ENCODE data around the gene RRP12. TPM values are rescaled to one million over a fixed set of nuclear protein-coding genes. Genes with fewer than 3 reads are reported as not detected.

Gene RRP12
- total and polyA plus RNA-seq, 11 donors: 6.0 to 61.2 (median 21.5) TPM

DNA sequence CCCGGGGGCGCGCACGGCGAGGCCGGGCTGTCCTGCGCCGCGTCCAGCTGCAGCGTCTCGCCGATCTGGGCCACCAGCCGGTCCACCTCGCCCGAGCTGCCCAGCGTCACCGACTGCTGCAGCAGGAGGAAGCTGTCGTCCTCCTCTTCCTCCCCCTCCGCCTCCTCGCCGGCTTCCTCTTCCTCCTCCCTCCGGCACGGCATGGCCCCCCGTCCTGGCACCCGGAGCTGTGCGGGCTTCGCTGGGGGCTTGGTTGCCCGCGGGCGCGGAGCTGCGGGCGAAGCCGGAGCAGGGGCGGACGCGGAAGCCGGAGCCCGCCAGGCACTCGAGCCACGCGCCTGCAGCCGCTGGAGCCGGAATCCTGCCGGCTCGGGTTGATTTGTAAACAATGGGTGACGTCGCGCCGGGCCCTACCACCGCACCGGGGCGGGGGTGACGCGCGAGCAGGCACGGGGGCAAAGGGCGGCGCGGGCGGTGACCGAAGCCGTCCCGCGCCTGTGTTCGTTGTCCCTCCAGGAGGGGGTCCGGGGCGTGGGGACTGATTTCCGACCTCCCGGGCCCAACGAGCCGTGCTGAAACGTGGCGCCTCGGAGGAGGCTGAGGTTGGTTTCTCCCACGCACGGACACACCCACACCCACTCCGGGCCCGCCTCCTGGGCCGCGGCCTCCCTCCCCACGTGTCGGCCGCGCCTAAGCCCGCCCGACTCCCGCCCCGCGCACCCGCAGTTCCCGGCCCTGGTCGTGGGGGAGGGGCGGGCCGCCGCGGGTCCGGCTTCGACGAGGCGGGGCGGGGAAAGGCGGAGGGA, 66.6 kb downstream of the RRP12 start, which contains the start of gene FRAT2:
TSS of gene FRAT2 (minus strand) at position 360 of the 806 bp plus-strand sequence. CDS start at position 203, 157 bp downstream.
- no peaks in the 10 kb centered on the region for H3K9me3 ChIP-seq
- DNase-seq (peak; percentile 93 to 96 (median 94)), ATAC-seq (peak; percentile 94 to 97 (median 96))
- peaks cover 0 to 6% (median 3%) of the 10 kb centered on the region in 9 donors for H3K36me3 ChIP-seq
- intact Hi-C loops (cut with DNase I): loop anchor here in 9 of 10 donors (1.0 to 5.0 kb wide), 7 partner anchors 14 to 68 kb away; partner anchors contain the start of genes ARHGAP19 (in 5 of the 9) and RRP12 (in 1 of the 9)
- WGBS, 4 donors: 0 to 1% (median 1%) methylated on average over 33 to 103 of the region's 103 CpGs
- peaks cover 2 to 68% (median 38%) of the 10 kb centered on the region in 12 donors for H3K4me1 ChIP-seq
- no peaks in the 10 kb centered on the region for H3K27me3 ChIP-seq
- peak within 1 kb of the TSS; percentile 88 to 99 (median 95) for H3K27ac ChIP-seq
- H3K4me3 ChIP-seq: peak within 1 kb of the TSS; percentile 67 to 100 (median 90)
- TF ChIP-seq POLR2A (IDR thresholded peaks at IDR 0.05): peak in 1 of 2 donors; percentile 83
- TF ChIP-seq, protein P1, sequence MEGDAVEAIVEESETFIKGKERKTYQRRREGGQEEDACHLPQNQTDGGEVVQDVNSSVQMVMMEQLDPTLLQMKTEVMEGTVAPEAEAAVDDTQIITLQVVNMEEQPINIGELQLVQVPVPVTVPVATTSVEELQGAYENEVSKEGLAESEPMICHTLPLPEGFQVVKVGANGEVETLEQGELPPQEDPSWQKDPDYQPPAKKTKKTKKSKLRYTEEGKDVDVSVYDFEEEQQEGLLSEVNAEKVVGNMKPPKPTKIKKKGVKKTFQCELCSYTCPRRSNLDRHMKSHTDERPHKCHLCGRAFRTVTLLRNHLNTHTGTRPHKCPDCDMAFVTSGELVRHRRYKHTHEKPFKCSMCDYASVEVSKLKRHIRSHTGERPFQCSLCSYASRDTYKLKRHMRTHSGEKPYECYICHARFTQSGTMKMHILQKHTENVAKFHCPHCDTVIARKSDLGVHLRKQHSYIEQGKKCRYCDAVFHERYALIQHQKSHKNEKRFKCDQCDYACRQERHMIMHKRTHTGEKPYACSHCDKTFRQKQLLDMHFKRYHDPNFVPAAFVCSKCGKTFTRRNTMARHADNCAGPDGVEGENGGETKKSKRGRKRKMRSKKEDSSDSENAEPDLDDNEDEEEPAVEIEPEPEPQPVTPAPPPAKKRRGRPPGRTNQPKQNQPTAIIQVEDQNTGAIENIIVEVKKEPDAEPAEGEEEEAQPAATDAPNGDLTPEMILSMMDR (IDR thresholded peaks at IDR 0.05): no peak

DNA sequence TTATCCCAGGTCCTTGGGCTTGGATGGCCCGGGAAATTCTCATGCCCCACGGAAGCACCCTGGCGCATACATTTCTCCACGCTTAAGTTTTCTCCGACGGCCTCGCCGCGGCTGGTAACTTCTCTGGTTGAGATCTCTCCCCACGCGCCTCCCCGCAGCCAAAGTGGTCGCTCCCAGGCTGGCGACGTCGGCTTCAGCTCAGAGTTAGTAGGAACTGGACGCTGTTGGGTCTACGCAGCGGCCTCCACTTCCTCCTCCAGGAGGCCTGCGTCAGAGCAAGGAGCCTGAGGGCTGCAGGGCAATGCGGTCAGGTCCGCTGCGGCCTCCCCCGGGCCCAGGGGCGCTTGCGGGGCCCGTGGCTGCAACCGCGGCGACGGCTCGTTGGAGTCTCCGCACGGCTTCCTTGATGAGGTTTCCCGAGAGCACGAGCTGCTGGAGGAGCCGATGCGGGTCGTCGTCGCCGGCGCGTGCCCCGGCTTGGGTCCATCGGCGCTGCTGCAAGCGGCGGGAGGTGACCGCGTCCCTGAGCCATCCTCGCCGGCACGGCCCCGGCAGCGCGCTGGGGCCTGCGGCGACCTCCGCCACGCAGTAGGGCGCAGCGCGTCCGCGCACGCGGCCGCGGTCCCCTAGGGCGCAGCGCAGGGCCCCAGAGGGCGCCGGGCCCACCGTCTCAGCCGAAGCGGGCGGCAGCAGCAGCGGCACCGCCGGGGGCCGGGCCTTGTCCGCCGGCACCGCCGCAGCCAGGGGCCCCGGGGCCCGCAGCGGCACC, 67.4 kb downstream of the RRP12 start:
- H3K9me3 ChIP-seq: no peaks in the 10 kb centered on the region
- DNase-seq (peak; percentile 41 to 81 (median 64)), ATAC-seq (peak in 3 of 4 donors; percentile 19 to 36 (median 23))
- H3K4me3 ChIP-seq: peak overlapping the region; percentile 67 to 100 (median 90)
- no peaks in the 10 kb centered on the region for H3K27me3 ChIP-seq
- intact Hi-C loops (cut with DNase I): loop anchor here (1.0 to 5.0 kb wide), 8 partner anchors 13 to 56 kb away; partner anchors contain the start of genes ARHGAP19 (in 5 of the 10) and FRAT1 (in 4 of the 10)
- 0 to 1% (median 0%) methylated on average over 15 to 89 of the region's 89 CpGs for whole genome bisulfite sequencing, 4 donors
- peak overlapping the region; percentile 88 to 99 (median 95) for H3K27ac ChIP-seq
- TF ChIP-seq, protein P1 (IDR thresholded peaks at IDR 0.05): no peak
- no peak for TF ChIP-seq POLR2A (IDR thresholded peaks at IDR 0.05)
- H3K36me3 ChIP-seq: peaks cover 0 to 13% (median 7%) of the 10 kb centered on the region in 9 donors
- peaks cover 2 to 76% (median 38%) of the 10 kb centered on the region in 12 donors for H3K4me1 ChIP-seq

DNA sequence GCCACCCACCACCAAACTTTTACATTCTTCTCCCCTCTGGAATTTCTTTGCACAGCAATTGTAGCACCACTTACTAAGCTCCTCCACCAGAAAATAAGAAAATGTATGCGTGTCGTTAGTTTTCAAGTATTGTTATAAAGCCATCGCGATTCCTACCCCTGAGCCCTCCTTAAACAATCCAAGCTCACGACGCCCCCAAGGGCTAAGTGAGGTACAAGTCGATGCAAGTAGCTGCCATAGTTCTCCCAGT, 67.9 kb downstream of the RRP12 start:
- ATAC-seq (peak in 1 of 4 donors; percentile 0), DNase-seq (no peak)
- Histone ChIP-seq H3K27me3 (no peaks in the 10 kb centered on the region), H3K9me3 (no peaks in the 10 kb centered on the region), H3K27ac (peak overlapping the region; percentile 85 to 97 (median 94)), H3K4me1 (peaks cover 2 to 80% (median 38%) of the 10 kb centered on the region in 12 donors), H3K36me3 (peaks cover 0 to 18% (median 12%) of the 10 kb centered on the region in 9 donors), H3K4me3 (peak overlapping the region; percentile 67 to 100 (median 90))
- intact Hi-C loops (cut with DNase I): loop anchor here in 9 of 10 donors (1.0 to 5.0 kb wide), 6 partner anchors 14 to 56 kb away; partner anchors contain the start of genes ARHGAP19 (in 4 of the 9) and FRAT1 (in 4 of the 9)
- WGBS, 4 donors: 0 to 3% (median 1%) methylated on average over 7 of the region's 7 CpGs
- no peak for TF ChIP-seq POLR2A (IDR thresholded peaks at IDR 0.05)
- TF ChIP-seq, protein P1 (IDR thresholded peaks at IDR 0.05): no peak

All from heart left ventricle (tissue), 16 donors.